H4 (cell line): ENCODE measurements around the gene POT1. TPM values are rescaled to one million over a fixed set of nuclear protein-coding genes. Genes with fewer than 3 reads are reported as not detected.

Source experiments
- DNase-seq: peaks from one replicate; pipeline ENCODE4 v3.0.0-alpha.2; 2015; ENCODE audit warnings: low spot score
- total RNA-seq: library from RNA; depleted of rRNA; stranded (reverse); fragments of >200 nt; shearing (Covaris generic); gene quantifications from 2 replicates; pipeline ENCODE4 v1.2.3, GENCODE V29; 2014

Gene POT1
- total RNA-seq, 1 experiment from 2014 or later: 30.9 TPM

- DNase-seq: no peak
Observed at GRCh38 chr7:124808206-124808605, 121.4 kb downstream of the POT1 start.

DNA sequence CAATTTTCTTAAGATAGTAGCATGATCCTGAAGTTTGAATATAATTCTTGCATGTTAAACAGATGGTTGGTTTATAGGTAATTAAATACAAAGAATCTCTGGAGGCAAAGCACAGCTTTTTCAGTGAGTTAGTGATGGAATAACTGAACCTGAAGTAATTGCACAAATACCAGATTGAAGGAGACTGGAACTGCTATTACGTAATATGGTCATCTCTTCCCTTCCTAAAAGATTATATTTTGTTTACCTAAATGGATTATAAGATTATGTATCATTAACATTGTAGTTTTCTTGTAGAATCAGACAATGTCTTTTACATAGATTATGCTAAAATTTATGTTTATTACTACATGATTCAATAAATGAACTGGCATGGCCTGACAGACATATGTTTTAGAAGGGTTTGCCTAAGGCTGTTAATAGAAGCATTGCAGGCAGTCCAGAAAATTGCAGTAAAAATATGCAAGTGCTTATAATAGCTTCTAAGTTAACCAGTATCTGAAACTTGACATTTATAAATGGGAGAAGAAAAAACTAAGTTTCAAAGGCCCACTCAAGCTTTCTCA, 128.2 kb downstream of the POT1 start:
- no peak for DNase-seq

- DNase-seq: no peak
Observed at GRCh38 chr7:124800386-124800785, 129.2 kb downstream of the POT1 start.

GRCh38 chr7:124799448-124799847, 130.2 kb downstream of the POT1 start:
- DNase-seq: no peak

GRCh38 chr7:124796771-124797170, 132.9 kb downstream of the POT1 start:
- no peak for DNase-seq

GRCh38 chr7:124792696-124793095, 136.9 kb downstream of the POT1 start:
- no peak for DNase-seq

- no peak for DNase-seq
Observed at GRCh38 chr7:124792002-124792401, 137.6 kb downstream of the POT1 start.

- no peak for DNase-seq
Observed at GRCh38 chr7:124791426-124791825, 138.2 kb downstream of the POT1 start.

DNA sequence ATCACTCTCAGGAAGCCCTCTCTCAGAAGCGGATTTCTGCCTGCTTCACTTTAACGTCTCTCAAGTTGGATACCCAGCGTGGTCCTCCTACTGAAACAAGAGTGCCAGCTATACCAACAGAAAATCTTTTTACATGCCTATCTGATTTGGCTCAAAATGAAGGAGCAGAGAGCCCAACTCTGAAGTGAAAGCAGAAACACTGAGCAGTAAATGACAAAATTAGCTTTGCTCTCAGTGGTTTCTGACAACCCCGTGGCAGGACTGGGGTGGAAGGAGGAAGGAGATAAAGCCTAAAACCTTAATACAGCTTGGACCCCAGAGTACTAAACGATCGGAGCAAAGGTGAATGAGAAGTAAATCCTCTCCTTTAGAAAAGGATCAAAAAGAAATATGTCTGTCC, 139.0 kb downstream of the POT1 start:
- no peak for DNase-seq

DNA sequence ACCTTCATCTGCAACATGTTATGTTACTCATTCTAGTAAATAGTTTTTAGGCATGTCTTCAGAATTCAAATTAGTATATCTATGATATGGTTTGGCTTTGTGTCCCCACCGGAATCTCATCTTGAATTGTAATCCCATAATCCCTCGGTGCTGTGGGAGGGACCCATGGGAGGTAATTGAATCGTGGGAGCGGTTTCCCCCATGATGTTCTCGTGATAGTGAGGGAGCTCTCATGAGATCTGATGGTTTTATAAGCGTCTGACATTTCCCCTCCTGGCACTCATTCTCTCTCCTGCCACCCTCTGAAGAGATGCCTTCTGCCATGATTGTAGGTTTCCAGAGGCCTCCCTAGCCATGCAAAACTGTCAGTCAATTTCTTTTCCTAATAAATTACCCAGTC, 143.6 kb downstream of the POT1 start:
- DNase-seq: no peak

DNA sequence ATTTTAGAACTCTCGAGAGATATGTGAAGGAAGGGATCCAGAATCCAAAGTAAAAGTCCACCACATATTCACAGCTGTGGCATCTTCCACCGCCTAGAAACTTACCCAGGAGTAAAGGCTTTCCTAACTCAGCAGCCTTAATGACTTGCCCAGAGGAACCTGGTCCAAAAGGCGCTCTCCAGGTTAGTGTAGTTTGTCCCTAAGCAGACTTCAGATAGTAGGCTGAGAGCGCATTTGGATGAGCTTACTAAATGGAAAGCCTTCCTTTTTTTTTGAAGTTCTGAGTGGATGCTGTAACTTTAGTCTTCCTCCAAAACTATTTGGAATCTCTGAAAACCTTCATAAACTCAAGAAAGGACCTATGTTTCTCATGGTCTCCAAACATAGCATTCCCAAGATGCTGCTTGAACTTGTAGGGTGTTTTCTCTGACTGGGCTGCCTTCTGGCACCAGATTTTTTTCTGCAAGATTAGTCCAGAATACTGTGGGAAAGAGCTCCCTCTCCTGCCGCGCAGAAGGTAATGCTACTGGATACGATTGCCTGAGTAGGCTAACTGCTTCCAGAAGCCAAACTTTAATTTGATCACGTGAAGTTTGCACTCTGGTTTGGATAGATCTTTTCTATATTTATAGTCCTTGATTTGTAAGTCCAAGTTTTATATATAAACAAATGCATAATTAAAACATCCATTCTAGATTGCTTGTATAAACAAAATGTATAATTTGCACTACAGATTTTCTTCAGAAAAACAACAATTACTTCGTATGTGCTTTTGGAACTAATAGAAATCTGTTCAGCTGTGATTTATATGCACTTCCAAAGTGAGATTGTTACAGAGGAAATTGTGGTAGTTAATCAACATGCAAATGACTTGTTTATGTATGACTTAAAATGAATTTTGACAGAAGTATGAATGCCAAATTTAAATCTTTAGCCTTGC, 144.5 kb downstream of the POT1 start:
- DNase-seq: peak; percentile 72

DNA sequence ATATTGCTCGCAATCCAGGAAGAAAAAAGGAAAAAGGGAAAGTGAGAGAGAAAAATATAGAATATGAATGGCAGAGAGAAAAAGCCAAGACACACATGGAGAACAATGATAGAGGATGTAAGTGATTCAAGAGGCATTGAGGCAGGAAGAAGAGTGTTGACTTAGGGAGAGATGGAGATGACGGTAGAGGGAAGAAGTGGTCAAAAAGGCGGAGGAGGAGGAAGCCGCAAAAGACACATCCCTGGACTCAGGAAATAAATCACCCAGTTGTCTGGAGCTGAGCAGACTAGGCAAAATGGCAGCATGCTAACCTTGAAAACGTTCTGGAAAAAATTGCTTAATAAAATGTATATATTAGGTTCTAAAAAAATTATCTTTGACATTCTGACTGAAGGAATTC, 146.4 kb downstream of the POT1 start:
- no peak for DNase-seq

DNA sequence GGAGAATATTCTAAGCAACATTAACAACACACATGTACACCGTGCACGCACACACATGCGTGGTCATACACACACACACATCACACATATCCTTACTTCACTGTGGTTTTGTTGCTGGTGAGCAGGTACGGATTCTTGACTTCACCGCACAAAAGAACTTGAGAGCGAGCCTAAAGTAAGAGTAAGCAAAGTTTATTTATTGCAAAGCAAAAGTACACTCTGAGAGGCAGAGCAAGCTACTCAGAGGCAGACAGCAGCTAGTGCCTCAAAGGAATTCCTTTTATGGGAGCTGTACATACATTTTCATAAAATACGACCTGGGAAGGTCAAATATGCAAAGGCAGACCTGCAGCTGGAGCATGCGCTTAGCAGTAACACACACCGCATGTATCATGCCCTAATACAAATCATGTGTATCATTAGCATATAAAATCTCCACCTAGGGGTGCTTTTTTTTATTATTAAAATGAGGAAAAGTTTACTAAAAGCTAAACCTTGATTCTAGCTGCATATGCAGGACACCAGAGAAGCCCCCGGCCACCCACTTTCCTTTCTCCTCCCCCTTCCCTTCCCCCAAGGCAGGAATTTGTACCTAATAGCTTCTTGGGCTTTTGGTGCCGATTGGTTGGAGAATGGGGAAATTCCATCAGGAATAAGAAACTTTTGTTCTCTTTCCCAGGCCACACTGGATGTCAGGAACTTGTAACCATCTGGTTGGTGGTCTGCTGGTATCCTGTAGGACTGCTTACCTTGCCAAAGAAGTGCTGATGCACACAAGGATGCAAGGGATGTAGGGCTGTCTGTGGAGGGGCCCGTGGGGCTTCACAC, 147.5 kb downstream of the POT1 start:
- DNase-seq: no peak

DNA sequence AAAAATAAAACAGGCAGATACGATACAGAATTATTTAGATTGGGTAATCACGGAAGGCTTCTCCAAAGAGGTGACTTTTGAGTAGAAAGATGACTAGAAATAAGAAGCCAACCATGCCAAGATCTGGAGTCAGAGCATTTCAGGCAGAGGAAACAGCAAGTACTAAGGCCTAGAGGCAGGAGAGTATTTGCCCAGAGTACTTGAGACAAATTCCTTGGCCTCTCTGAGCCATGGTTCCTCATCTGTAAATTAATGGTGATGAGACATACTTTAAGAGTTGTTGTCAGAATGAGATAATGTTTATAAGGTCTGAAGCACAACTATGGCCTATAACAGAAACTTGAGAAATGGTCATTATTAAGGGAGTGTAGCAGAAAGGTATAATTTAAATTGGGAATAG, 148.2 kb downstream of the POT1 start:
- no peak for DNase-seq

DNA sequence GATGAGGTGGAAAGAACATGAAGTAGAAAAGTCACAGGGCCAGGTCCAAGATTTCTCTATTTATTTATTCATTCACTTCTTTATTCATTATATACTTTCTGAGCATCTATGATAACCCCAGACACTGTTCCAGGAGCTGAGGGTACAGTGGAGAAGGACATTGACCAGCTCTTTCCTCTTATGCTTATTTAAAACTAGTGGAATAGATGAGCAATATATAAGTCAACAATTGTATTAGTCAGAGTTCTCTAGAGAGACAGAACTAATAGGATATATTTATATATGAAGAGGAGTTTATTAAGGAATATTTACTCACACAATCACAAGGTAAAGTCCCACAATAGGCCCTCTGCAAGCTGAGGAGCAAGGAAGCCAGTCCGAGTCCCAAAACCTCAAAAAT, 149.0 kb downstream of the POT1 start:
- no peak for DNase-seq

- no peak for DNase-seq
Observed at GRCh38 chr7:124780056-124780455, 149.6 kb downstream of the POT1 start.

DNA sequence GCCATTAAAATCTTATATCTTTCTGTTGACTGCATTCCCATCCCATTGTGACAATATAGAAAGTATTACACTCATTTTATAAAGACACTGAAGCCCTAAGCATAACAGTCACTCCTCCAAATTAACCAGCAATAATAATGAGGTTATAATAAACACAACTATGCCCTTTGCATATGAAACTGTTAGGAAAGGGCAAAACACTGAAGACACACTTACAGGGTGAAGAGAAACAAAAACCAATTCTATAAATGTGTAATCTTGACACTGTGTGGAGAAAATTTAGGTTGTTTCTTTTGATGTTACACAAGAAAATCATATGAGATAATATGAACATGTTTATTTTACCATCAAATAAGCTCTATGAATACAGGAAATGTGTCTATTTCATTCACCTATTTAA, 150.0 kb downstream of the POT1 start:
- no peak for DNase-seq

DNA sequence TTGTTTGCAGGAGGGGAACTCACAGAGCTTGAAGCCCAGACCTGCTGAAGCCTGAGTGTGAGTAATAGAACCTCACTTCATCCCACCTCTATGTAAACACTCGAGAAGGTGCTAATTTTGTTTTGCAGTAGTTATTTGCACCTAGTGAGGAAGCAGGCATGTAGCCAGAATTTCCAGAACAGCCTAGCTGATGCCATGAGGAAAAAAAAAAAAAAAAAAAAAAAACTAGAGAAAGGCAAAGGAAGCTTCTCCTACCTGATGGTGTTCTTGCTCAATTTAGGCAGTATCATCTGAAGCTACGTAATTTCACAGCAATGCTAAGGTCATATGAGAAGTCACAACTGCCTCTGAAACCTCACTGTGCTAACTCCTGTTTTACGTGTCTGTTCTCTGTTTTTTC, 150.4 kb downstream of the POT1 start:
- DNase-seq: no peak

DNA sequence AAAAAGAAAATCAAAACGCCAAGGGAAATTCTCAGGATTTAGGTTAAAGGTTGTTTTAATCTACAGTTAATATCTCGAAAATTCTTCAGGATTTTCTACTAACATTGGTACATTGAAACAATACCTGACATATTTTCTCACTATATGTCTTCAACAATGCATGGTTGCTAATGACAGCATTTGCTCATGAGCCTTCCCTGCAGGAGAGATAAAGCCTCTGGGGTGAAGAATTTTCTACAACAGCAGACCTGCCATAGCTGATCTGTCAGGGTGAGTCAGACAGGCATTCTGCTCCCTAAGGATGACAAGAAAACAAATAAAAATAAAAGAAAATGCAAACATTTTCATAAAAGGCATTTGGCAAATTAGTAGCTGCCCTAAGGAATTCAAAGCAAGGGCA, 152.4 kb downstream of the POT1 start:
- no peak for DNase-seq

DNA sequence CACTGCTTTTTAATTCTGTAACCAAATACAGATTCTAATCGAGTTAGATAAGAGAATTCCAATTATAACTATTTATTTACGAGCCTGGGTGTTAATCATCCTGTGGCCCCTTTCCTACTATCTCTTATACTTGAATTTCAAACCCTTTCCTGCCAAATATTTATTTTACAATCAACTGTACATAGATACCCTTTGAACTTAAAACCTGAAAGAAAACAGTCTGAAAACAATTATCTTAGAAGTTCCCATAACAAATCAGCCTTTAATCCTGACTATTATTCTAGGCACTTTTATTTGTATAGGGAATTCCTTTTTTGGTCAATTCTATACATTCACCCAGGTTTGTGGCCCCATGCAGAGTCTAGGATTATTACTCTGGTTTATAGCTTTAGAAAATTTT, 153.5 kb downstream of the POT1 start:
- DNase-seq: no peak

DNA sequence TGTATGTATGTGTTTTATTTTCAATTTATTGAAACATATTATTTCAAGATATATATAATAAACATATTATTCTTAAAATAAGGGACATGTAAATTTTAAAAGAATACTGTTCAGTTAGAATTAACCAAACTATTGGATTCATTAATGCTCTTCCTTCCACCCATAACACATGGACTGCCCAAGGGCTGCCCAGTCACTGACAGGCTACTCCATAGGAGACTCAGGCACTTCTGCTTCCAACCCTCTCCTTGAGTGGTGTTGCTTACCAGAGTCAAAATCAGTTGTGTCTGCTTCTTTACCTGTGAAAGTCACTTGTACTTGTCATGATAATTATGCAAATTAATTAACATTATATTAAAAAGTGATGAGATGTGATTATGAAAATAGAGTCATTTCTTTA, 154.2 kb downstream of the POT1 start:
- DNase-seq: no peak

DNA sequence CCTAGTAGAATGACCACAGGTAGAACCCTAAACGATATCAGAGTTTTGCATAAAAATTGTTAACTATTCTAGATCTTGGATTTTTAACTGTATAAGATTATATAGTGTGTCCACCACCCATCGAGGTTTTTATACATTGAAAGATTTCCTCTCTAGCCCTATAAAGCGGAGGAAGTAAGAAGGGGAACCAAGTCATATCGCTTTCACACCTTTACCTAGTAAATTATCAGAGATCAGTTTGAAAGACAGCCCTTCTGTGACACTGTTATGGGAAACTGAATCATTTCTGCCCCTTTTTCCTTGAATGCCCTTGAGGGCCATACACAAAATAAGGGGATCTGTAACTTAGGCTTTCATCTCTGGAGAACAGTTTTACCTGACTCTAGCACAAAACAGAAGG, 155.7 kb downstream of the POT1 start:
- no peak for DNase-seq

- DNase-seq: no peak
Observed at GRCh38 chr7:124773339-124773738, 156.3 kb downstream of the POT1 start.
